ENCODE data around the gene PPWD1.

The PPWD1 gene

DNA sequence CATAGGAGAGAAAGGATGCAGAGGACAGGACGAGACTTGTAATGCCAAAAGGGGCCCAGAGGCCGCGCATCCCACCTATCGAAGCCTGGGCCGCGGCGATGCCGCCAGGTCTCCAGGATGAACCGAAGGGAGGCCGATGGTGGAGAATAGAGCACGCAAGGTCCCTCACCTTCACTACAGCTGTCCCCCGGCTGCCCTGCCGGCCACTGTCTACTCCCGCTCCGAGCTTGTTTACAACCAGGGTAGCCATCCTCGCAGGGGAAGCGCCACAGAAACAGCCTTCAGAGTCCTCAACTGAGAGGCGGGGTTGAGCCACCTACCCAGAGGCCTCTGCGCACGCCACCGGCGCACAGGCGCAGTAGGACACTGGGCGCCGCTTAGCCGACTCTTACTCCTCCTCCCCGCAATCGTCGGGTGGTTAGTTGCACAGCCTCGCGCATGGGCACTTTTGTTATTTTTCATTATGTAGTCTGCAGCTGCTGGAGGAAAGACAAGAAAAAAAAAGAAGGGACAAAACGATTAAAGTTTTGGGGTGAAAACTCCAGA, 61.0 kb downstream of the PPWD1 start, which contains the start of gene TRIM23:
Gene TRIM23 (minus strand): TSS at position 309 of the 546 bp plus-strand sequence. CDS start 59 bp downstream, at position 250.
- DNase-seq: peak; percentile 96

DNA sequence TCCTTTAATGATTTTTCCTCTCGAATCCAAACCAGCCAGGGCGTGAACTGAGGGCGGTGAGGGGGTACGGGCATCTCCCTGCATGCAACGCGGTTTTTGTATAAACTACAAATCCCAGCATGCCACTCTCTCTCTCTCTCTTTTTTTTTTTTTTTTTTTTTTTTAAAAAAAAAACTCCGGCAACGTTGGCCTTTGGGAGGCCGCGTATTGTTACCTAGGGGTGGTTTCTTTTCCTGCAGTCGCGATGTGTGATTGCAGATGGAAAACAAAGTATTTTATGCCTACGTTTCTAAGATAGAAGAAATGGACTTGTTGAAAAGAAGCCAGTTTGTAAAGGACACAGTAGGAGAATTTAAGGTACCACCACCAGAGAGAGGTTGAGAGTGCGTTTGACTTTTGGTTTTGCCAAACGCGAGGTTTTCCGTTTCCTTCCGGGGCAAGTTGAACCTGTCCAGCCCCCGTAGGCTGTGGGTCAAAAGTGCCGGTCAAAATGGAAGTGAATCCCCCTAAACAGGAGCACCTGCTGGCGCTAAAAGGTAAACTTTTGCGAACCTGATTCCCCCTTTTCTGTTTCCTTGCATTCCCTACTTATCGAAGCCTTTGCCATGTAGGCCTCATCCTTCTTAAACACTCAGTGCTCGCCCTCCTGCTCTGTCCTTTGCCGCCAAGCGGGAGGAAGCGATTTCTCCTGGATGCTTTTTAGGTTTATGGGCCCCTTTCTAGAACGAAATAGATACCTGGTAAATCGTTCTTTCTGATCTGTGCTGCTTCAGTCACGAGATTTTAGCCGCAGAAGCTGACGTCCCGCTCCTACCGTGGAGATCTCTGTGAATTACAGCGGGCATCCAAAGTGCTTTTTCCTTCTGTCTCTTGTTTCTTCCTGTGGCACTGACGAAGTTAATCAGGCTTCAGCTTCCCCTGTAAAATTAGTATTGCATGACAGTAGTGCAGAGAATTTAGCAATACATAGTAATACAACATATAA, 61.8 kb downstream of the PPWD1 start, which contains the start of the genes SHLD3 and TRAPPC13:
Gene SHLD3 (plus strand): TSS at position 457 of the 985 bp plus-strand sequence. CDS start 4,561 bp downstream, outside the sequence.
Gene TRAPPC13 (plus strand): TSS at position 457 of the 985 bp plus-strand sequence. CDS start 34 bp downstream, at position 491.
- peak; percentile 88 for DNase-seq

DNA sequence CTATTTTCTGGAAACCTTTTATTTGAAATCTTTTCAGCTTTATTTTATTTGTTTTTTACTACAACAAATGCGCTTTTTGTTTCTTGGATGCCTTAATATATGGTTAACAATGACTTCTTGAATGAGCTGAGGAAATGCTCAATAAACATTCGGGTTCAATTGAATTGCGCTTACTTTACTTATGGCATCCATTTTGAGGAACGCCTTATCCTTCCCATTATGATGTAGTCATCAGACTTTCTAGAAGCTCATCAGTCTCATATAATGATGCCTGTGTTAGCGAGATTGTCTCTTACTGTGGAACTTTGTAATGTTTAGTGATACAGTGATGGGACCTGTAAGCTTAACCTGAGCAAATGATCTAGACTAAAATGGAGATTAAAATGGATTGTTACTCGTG, 62.6 kb downstream of the PPWD1 start:
- DNase-seq: no peak

DNA sequence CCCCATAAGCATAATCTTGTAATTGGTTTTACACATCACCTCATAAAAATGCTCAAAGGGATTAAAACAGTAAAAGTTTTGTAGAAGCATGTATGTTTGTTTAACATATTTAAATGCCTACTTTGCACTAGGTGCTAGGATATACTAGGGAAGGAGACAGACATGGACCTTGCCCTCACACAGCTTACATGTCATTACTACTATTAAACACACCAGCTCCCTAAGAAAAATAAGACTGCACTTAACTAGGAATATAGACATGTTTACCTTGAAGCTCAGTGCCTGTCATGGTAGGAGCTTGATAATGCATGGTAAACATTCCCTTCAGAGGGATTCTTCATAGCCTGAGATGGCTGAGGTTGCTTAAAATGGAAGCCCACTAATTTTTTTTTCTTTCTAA, 67.9 kb downstream of the PPWD1 start:
- no peak for DNase-seq
